RWPE1 (cell line): ENCODE data around the gene SLC45A3.

Experiments
- CTCF ChIA-PET: fragments of 350-600 bp; sonication (Branson Sonifier 250); formaldehyde crosslinking; extraction: SDS; loops from one replicate; lab custom pipeline; 2021; lab: Yijun Ruan, JAX
- POLR2A ChIA-PET: fragments of 400-600 bp; formaldehyde crosslinking; extraction: SDS; loops from one replicate; lab custom pipeline; 2020; ENCODE audit warnings: antibody characterized with exemption; ENCODE audit not compliant: low non-redundant PET; lab: Yijun Ruan, JAX
- DNase-seq: peaks from one replicate; pipeline ENCODE4 v3.0.0; 2012; ENCODE audit warnings: low spot score
- H3K27ac ChIP-seq: fragments of 450-650 bp; 2 replicates; pipeline ENCODE4 v1.5.1; 2017
- TF ChIP-seq, protein P1 (sequence below): fragments of 450-650 bp; conservative IDR thresholded peaks from 2 replicates; pipeline ENCODE4 v1.5.1; 2017; ENCODE audit warnings: low read depth, mild to moderate bottlenecking

SLC45A3 gene

DNA sequence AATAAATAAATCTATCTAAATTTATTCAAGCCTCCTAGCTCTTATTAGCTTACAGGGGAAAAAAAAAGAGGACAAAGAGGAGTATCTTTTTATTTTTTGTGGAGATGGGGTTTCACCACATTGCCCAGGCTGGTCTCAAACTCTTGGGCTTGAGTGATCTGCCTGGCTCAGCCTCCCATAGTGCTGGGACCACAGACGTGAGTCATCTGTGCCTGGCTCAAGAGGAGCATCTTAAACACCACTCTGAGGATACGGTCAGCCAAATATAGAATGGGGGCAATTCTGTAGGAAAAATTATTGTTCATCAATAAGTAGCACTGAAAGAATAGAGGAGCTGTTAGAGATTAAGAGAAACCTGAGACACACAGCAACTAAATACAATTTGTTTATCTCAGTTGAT, 24.1 kb downstream of the SLC45A3 start:
- ChIA-PET POLR2A (interaction anchor here (0.7 kb wide), 1 partner anchor 219 kb away, joined by 3 read pairs; no protein-coding TSS in a partner anchor), CTCF (interaction anchor here (0.6 to 12.4 kb wide), 15 partner anchors 11 to 406 kb away, joined by 3 to 472 read pairs (median 4); partner anchors contain the start of gene ELK4)
- no peak for DNase-seq
- TF ChIP-seq, protein P1, sequence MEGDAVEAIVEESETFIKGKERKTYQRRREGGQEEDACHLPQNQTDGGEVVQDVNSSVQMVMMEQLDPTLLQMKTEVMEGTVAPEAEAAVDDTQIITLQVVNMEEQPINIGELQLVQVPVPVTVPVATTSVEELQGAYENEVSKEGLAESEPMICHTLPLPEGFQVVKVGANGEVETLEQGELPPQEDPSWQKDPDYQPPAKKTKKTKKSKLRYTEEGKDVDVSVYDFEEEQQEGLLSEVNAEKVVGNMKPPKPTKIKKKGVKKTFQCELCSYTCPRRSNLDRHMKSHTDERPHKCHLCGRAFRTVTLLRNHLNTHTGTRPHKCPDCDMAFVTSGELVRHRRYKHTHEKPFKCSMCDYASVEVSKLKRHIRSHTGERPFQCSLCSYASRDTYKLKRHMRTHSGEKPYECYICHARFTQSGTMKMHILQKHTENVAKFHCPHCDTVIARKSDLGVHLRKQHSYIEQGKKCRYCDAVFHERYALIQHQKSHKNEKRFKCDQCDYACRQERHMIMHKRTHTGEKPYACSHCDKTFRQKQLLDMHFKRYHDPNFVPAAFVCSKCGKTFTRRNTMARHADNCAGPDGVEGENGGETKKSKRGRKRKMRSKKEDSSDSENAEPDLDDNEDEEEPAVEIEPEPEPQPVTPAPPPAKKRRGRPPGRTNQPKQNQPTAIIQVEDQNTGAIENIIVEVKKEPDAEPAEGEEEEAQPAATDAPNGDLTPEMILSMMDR, result no peak
- no peak overlapping the region for H3K27ac ChIP-seq

GRCh38 chr1:205652984-205653383, 27.3 kb downstream of the SLC45A3 start:
- DNase-seq, result no peak
- H3K27ac ChIP-seq, result no peak overlapping the region
- TF ChIP-seq, protein P1, result no peak
- ChIA-PET CTCF (interaction anchor here (0.5 to 12.4 kb wide), 4 partner anchors 36 to 128 kb away, joined by 3 to 472 read pairs (median 4); no protein-coding TSS in a partner anchor), POLR2A (interaction anchor here (0.7 kb wide), 1 partner anchor 160 kb away, joined by 4 read pairs; the partner anchor contains the start of gene SLC41A1)

GRCh38 chr1:205650241-205650640, 30.1 kb downstream of the SLC45A3 start:
- TF ChIP-seq, protein P1, result no peak
- CTCF ChIA-PET, result interaction anchor here (2.7 kb wide), 1 partner anchor 59 kb away, joined by 22 read pairs; no protein-coding TSS in a partner anchor
- no peak overlapping the region for H3K27ac ChIP-seq
- POLR2A ChIA-PET, result no interaction called here
- no peak for DNase-seq

DNA sequence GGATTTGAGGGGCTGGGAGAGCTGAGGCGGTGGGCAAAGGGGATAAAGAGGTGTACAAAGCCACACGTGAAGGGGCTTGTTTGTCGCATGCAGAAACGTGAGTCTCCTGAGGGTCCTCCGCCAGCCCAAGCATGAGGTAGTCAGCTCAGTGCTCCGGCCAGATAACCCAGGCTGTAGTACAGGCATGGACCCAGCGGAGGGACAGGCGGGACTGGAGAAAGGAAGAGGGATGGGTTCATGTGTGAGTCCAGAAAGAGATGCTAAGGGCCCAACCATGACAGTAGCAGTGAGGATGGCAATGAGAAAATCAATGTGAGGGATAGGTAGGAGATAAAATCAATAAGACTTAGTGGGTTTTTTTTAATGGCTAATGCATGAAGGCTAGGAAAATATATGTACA, 34.8 kb downstream of the SLC45A3 start:
- no peak for DNase-seq
- H3K27ac ChIP-seq, result no peak overlapping the region
- TF ChIP-seq, protein P1, result no peak
- CTCF ChIA-PET, result interaction anchor here (0.6 to 2.4 kb wide), 8 partner anchors 11 to 452 kb away, joined by 3 to 18 read pairs (median 4); no protein-coding TSS in a partner anchor
- POLR2A ChIA-PET, result interaction anchor here (0.5 kb wide), 1 partner anchor 54 kb away, joined by 5 read pairs; no protein-coding TSS in a partner anchor

- TF ChIP-seq, protein P1, result no peak
- ChIA-PET CTCF (interaction anchor here (0.6 to 2.2 kb wide), 4 partner anchors 10 to 118 kb away, joined by 3 to 12 read pairs (median 8); no protein-coding TSS in a partner anchor), POLR2A (no interaction called here)
These were observed 37.5 kb downstream of the SLC45A3 start for GRCh38 chr1:205642679-205643307.

GRCh38 chr1:205639567-205639966, 40.7 kb downstream of the SLC45A3 start:
- TF ChIP-seq, protein P1, result no peak
- DNase-seq, result no peak
- CTCF ChIA-PET, result interaction anchor here (0.6 to 1.9 kb wide), 3 partner anchors 18 to 23 kb away, joined by 3 to 10 read pairs (median 3); no protein-coding TSS in a partner anchor
- POLR2A ChIA-PET, result no interaction called here
- H3K27ac ChIP-seq, result no peak overlapping the region

More at GRCh38 chr1:205642679-205643307, 37.5 kb downstream of the SLC45A3 start:
- DNase-seq, result no peak
- H3K27ac ChIP-seq, result no peak overlapping the region
